ENCODE measurements around the gene NAPB.

The NAPB gene

GRCh38 chr20:23390091-23390774 is 31.1 kb downstream of the NAPB start:
- no peaks in the 10 kb centered on the region for H3K27me3 ChIP-seq (ENCODE audit: insufficient read depth, low read depth, severe bottlenecking)
- H3K36me3 ChIP-seq = peaks cover 70% of the 10 kb centered on the region
- no peak for DNase-seq
- no peak for TF ChIP-seq CTCF (IDR thresholded peaks at IDR 0.05; ENCODE audit: low read depth, low read length)
- no peaks in the 10 kb centered on the region for H3K9me3 ChIP-seq (ENCODE audit: severe bottlenecking)
- H3K4me3 ChIP-seq (ENCODE audit: low read depth, low read length) = no peak overlapping the region
- no peak overlapping the region for H3K27ac ChIP-seq

GRCh38 chr20:23387118-23387443 is 34.2 kb downstream of the NAPB start:
- TF ChIP-seq CTCF (IDR thresholded peaks at IDR 0.05; ENCODE audit: low read depth, low read length) = no peak
- Histone ChIP-seq H3K4me3 (ENCODE audit: low read depth, low read length) (no peak overlapping the region), H3K9me3 (ENCODE audit: severe bottlenecking) (no peaks in the 10 kb centered on the region), H3K27me3 (ENCODE audit: insufficient read depth, low read depth, severe bottlenecking) (no peaks in the 10 kb centered on the region), H3K27ac (no peak overlapping the region), H3K36me3 (peaks cover 55% of the 10 kb centered on the region)
- no peak for DNase-seq

GRCh38 chr20:23386304-23387117 is 34.8 kb downstream of the NAPB start:
- Histone ChIP-seq H3K27me3 (ENCODE audit: insufficient read depth, low read depth, severe bottlenecking) (no peaks in the 10 kb centered on the region), H3K36me3 (peaks cover 49% of the 10 kb centered on the region), H3K9me3 (ENCODE audit: severe bottlenecking) (no peaks in the 10 kb centered on the region), H3K4me3 (ENCODE audit: low read depth, low read length) (no peak overlapping the region), H3K27ac (no peak overlapping the region)
- DNase-seq = no peak
- TF ChIP-seq CTCF (IDR thresholded peaks at IDR 0.05; ENCODE audit: low read depth, low read length) = no peak

- no peaks in the 10 kb centered on the region for H3K27me3 ChIP-seq (ENCODE audit: insufficient read depth, low read depth, severe bottlenecking)
- peaks cover 60% of the 10 kb centered on the region for H3K36me3 ChIP-seq
- no peak for DNase-seq
- H3K27ac ChIP-seq = no peak overlapping the region
- no peaks in the 10 kb centered on the region for H3K9me3 ChIP-seq (ENCODE audit: severe bottlenecking)
- no peak overlapping the region for H3K4me3 ChIP-seq (ENCODE audit: low read depth, low read length)
- no peak for TF ChIP-seq CTCF (IDR thresholded peaks at IDR 0.05; ENCODE audit: low read depth, low read length)
These were observed 39.4 kb downstream of the NAPB start for GRCh38 chr20:23381876-23382275.

GRCh38 chr20:23379772-23380171 is 41.5 kb downstream of the NAPB start:
- H3K36me3 ChIP-seq = peaks cover 64% of the 10 kb centered on the region
- DNase-seq = no peak
- H3K4me3 ChIP-seq (ENCODE audit: low read depth, low read length) = no peak overlapping the region
- H3K27me3 ChIP-seq (ENCODE audit: insufficient read depth, low read depth, severe bottlenecking) = no peaks in the 10 kb centered on the region
- no peak for TF ChIP-seq CTCF (IDR thresholded peaks at IDR 0.05; ENCODE audit: low read depth, low read length)
- H3K9me3 ChIP-seq (ENCODE audit: severe bottlenecking) = no peaks in the 10 kb centered on the region
- no peak overlapping the region for H3K27ac ChIP-seq
